Fibroblast of lung (primary cell): Measurements from ENCODE around the gene TSC22D2. TPM values are rescaled to one million over a fixed set of nuclear protein-coding genes. Genes with fewer than 3 reads are reported as not detected.
"Not testable (repeated sequence)": the region's sequence is repeated elsewhere in the genome, so short reads cannot be mapped to it uniquely, and the experiment has no call there.

ENCODE experiments used
- DNase-seq, 2 donors: peaks; one replicate each; pipeline versions ENCODE4 v3.0.0 to v3.0.0-alpha.2; 2010; ENCODE audit warnings: low read depth in 2 of 2
- H2AFZ ChIP-seq: 2 replicates; pipeline ENCODE4 v1.5.1; 2012; ENCODE audit warnings: low read length, control low read depth, inconsistent platforms
- H3K27ac ChIP-seq: 2 replicates; pipeline ENCODE4 v1.5.1; 2011; ENCODE audit warnings: low read length, control low read depth; ENCODE audit not compliant: insufficient read depth
- H3K27me3 ChIP-seq: 2 replicates; pipeline ENCODE4 v1.5.1; 2011; ENCODE audit warnings: mild to moderate bottlenecking, low read length; ENCODE audit not compliant: control insufficient read depth, insufficient read depth
- H3K36me3 ChIP-seq: 2 replicates; pipeline ENCODE4 v1.5.1; 2011; ENCODE audit warnings: low read length; ENCODE audit not compliant: control insufficient read depth, insufficient read depth
- H3K4me1 ChIP-seq: 2 replicates; pipeline ENCODE4 v1.5.1; 2011; ENCODE audit warnings: low read length; ENCODE audit not compliant: control insufficient read depth, insufficient read depth; ENCODE audit errors: extremely low read depth
- H3K4me2 ChIP-seq: 2 replicates; pipeline ENCODE4 v1.5.1; 2011; ENCODE audit warnings: low read length, control low read depth; ENCODE audit not compliant: insufficient read depth; ENCODE audit errors: extremely low read depth
- H3K4me3 ChIP-seq, 4 experiments: fragments of 200-600 bp in 1 of 4; sonication (generic) in 1 of 4; replicated peaks in 1 of 4; 2 replicates each; pipeline ENCODE4 v1.5.1; 2011 to 2016; ENCODE audit warnings: low read length in 4 of 4, low read depth in 3 of 4, mild to moderate bottlenecking in 3 of 4, control low read depth in 2 of 4, inconsistent platforms in 1 of 4, mixed read lengths in 1 of 4; ENCODE audit not compliant: insufficient read depth in 1 of 4; ENCODE audit errors: control extremely low read depth in 1 of 4
- H3K79me2 ChIP-seq: 2 replicates; pipeline ENCODE4 v1.5.1; 2012; ENCODE audit warnings: mild to moderate bottlenecking, low read length, inconsistent platforms; ENCODE audit not compliant: control insufficient read depth, insufficient read depth
- H3K9ac ChIP-seq: 2 replicates; pipeline ENCODE4 v1.5.1; 2011; ENCODE audit warnings: mild to moderate bottlenecking, low read length, control low read depth; ENCODE audit not compliant: insufficient read depth
- H3K9me3 ChIP-seq: 2 replicates; pipeline ENCODE4 v1.5.1; 2012; ENCODE audit warnings: low read depth, low read length; ENCODE audit not compliant: control insufficient read depth, insufficient read depth
- H4K20me1 ChIP-seq: 2 replicates; pipeline ENCODE4 v1.5.1; 2011; ENCODE audit warnings: low read length; ENCODE audit not compliant: control insufficient read depth, insufficient read depth; ENCODE audit errors: extremely low read depth
- EZH2 ChIP-seq: IDR thresholded peaks from 2 replicates; pipeline ENCODE4 v1.5.1; 2012; ENCODE audit warnings: low read length, control low read depth, mild to moderate bottlenecking; ENCODE audit errors: missing control alignments
- polyA plus RNA-seq, 2 donors: library from polyadenylated mRNA; depleted of rRNA in 1 of 2; stranded (reverse) in 1 of 2; unstranded in 1 of 2; fragments of >200 nt; gene quantifications; 2 replicates each; pipeline ENCODE4 v1.2.1, GENCODE V29; 2011 to 2012; ENCODE audit warnings: missing spikeins in 1 of 2
- total RNA-seq: library from RNA; depleted of rRNA; stranded (reverse); fragments of >200 nt; gene quantifications from 2 replicates; pipeline ENCODE4 v1.2.1, GENCODE V29; 2014
- TF ChIP-seq, protein P1 (sequence below), 2 donors: IDR thresholded peaks in 1 of 2; conservative IDR thresholded peaks in 1 of 2; 1 replicate in 1 of 2; 2 replicates in 1 of 2; pipeline ENCODE4 v1.5.1; 2011 to 2012; ENCODE audit warnings: low read length in 2 of 2, control low read depth in 1 of 2, inconsistent platforms in 1 of 2, low read depth in 1 of 2, mild to moderate bottlenecking in 1 of 2

The TSC22D2 gene
- total and polyA plus RNA-seq, 2 donors (not counting 1 experiment from before 2014, with no cell fraction given): 23.6 to 29.3 TPM

DNA sequence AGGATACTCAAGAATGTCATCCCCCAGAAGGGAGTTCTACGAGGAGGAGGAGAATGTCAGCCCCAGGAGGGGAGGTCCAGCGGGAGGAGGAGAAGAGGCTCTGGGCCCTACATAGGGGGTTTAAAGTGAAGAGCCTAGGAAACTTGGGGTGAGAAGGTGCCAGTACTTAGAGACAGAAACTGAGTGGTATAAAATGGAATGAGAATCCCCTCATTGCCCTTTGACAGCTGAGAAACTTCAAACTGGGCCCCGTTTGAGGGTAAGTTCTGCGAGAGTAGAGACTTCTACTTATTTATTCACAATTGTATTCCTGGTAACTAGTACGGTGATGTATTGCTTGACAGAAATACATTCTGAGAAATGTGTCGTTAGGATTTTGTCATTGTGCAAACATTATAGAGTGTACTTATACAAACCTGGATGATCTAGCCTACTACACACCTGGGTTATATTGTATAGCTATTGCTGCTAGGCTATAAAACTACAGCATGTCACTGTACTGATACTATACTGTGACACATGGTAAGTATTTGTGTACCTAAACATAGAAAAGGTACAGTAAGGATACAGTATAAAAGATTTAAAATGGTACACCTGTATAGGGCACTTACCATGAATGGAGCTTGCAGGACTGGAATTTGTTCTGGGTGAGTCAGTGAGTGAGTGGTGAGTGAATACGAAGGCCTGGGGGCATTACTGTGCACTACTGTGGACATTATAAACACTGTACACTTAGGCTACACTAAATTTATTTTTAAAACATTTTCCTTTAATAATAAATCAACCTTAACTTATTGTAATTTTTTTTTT, 62.0 kb downstream of the TSC22D2 start:
- Histone ChIP-seq H3K4me1 (peaks cover 13% of the 10 kb centered on the region), H3K4me2 (peak overlapping the region; percentile 40), H3K4me3 (no peak overlapping the region), H3K9ac (peak overlapping the region; percentile 5), H3K27ac (peak overlapping the region; percentile 58), H3K36me3 (no peaks in the 10 kb centered on the region), H3K79me2 (no peaks in the 10 kb centered on the region), H3K27me3 (no peaks in the 10 kb centered on the region), H4K20me1 (no peaks in the 10 kb centered on the region), H2AFZ (no peak overlapping the region), H3K9me3 (no peaks in the 10 kb centered on the region)
- TF ChIP-seq, protein P1, sequence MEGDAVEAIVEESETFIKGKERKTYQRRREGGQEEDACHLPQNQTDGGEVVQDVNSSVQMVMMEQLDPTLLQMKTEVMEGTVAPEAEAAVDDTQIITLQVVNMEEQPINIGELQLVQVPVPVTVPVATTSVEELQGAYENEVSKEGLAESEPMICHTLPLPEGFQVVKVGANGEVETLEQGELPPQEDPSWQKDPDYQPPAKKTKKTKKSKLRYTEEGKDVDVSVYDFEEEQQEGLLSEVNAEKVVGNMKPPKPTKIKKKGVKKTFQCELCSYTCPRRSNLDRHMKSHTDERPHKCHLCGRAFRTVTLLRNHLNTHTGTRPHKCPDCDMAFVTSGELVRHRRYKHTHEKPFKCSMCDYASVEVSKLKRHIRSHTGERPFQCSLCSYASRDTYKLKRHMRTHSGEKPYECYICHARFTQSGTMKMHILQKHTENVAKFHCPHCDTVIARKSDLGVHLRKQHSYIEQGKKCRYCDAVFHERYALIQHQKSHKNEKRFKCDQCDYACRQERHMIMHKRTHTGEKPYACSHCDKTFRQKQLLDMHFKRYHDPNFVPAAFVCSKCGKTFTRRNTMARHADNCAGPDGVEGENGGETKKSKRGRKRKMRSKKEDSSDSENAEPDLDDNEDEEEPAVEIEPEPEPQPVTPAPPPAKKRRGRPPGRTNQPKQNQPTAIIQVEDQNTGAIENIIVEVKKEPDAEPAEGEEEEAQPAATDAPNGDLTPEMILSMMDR (conservative IDR thresholded peaks at IDR 0.05 in 1 of 2, IDR thresholded peaks at IDR 0.05 in 1 of 2; ENCODE audit: low read depth in 1 of 2, low read length in 2 of 2): no peak
- TF ChIP-seq EZH2: no peak
- DNase-seq: peak in 1 of 2 donors; percentile 71

- Histone ChIP-seq H3K4me3 (no peak overlapping the region), H2AFZ (no peak overlapping the region), H3K27ac (no peak overlapping the region), H3K4me2 (no peak overlapping the region), H3K79me2 (no peaks in the 10 kb centered on the region), H4K20me1 (no peaks in the 10 kb centered on the region), H3K36me3 (no peaks in the 10 kb centered on the region), H3K9ac (no peak overlapping the region), H3K27me3 (no peaks in the 10 kb centered on the region), H3K4me1 (peaks cover 13% of the 10 kb centered on the region), H3K9me3 (no peaks in the 10 kb centered on the region)
- no peak for DNase-seq
- no peak for TF ChIP-seq EZH2
- TF ChIP-seq, protein P1 (conservative IDR thresholded peaks at IDR 0.05 in 1 of 2, IDR thresholded peaks at IDR 0.05 in 1 of 2; ENCODE audit: low read depth in 1 of 2, low read length in 2 of 2): no peak
Measured at GRCh38 chr3:150472421-150472820, 64.3 kb downstream of the TSC22D2 start.

GRCh38 chr3:150473161-150473560, 65.1 kb downstream of the TSC22D2 start:
- H3K9me3 ChIP-seq: not testable (repeated sequence)

More at GRCh38 chr3:150473161-150473560, 65.1 kb downstream of the TSC22D2 start:
- H3K27me3 ChIP-seq, DNase-seq, H4K20me1 ChIP-seq, H3K79me2 ChIP-seq, H3K4me2 ChIP-seq, H3K36me3 ChIP-seq, H3K4me3 ChIP-seq, H3K27ac ChIP-seq, H3K9ac ChIP-seq, H2AFZ ChIP-seq: not testable (repeated sequence)
- H3K4me1 ChIP-seq: peaks cover 13% of the 10 kb centered on the region
